GM12864 (cell line): Measurements from ENCODE around the gene TRAPPC11.

Source experiments
- DNase-seq: peaks from one replicate; pipeline ENCODE4 v3.0.0-alpha.2; 2011; ENCODE audit warnings: low read depth
- H3K4me3 ChIP-seq: 2 replicates; pipeline ENCODE4 v1.5.1; 2011; ENCODE audit warnings: mild to moderate bottlenecking, low read depth, low read length, control low read depth
- CTCF ChIP-seq: IDR thresholded peaks from 2 replicates; pipeline ENCODE4 v1.5.1; 2011; ENCODE audit warnings: low read depth, mild to moderate bottlenecking, moderate library complexity, low read length, control low read depth, inconsistent platforms; ENCODE audit errors: missing control alignments

The TRAPPC11 gene

DNA sequence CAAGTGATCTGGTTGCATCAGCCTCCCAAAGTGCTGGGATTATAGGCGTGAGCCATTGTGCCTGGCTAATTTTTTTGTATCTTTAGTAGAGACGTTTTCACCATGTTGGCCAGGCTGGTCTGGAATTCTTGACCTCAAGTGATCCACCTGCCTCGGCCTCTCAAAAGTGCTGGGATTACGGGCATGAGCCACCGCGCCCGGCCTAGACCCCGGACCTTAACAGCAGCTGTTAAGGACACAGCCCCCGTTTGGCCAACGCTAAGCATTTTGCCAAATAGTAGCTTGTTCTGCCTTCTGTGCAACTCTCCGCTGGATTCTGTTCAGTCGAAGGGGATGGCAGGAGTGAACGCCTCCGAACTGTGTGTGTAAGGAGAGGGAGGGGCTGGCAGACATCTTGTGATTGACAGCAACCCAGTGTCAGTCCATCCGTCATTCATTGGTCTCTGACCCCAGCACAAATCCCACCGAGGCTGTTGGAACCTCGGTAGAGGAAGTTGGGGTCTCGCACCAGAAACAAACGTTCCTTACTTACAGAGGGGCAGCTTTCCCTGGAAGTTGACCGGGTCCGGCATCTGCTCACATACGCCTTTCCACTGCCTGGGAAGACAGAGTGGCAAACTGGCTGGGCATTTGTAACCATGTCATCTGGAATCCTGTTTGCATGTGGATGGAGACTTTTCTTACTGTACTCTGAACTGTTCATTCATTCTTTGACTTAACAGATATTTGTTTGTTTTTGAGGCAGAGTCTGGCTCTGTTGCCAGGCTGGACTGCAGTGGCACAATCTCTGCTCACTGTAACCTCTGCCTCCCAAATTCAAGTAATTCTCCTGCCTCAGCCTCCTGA, 69.4 kb downstream of the TRAPPC11 start:
- no peak overlapping the region for H3K4me3 ChIP-seq
- DNase-seq, result no peak
- no peak for TF ChIP-seq CTCF

DNA sequence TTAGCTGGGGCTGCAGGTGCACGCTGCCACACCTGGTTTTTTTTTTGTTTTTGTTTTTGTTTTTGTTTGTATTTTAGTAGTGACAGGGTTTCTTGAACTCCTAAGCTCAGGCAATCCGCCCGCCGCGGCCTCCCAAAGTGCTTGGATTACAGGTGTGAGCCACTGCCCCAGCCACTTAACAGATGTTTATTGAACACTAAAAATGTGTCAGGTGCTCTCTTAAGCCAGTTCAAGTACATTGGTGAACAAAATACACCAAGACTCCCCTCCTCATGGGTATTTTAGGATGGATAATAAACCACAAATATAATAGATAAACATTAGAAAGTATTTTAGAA, 69.9 kb downstream of the TRAPPC11 start:
- no peak for TF ChIP-seq CTCF
- H3K4me3 ChIP-seq, result no peak overlapping the region
- DNase-seq, result no peak

- DNase-seq, result no peak
- TF ChIP-seq CTCF, result no peak
- no peak overlapping the region for H3K4me3 ChIP-seq
Measured at GRCh38 chr4:183729430-183730328, 70.6 kb downstream of the TRAPPC11 start.

DNA sequence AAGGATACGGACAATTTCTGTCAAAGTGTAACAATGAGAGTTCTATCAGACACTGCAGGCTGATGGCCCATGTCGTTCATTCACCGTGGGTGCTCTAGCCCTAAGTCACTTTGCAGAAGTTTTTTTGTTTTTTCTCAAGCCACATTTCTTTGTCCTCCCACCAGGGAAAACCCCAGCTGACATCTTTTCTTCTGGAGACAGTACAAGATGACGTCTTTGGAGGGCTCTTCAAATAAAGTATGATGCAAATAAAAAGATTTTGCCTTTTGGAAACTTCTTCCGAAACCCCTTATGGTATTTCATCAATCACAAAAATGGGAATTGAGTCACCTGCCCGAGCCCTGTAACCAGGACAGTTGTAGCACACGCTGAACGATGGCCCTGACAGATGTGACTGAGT, 73.2 kb downstream of the TRAPPC11 start:
- no peak for DNase-seq
- no peak overlapping the region for H3K4me3 ChIP-seq
- no peak for TF ChIP-seq CTCF

GRCh38 chr4:183733181-183733580, 74.1 kb downstream of the TRAPPC11 start:
- no peak for TF ChIP-seq CTCF
- no peak for DNase-seq
- H3K4me3 ChIP-seq, result no peak overlapping the region

GRCh38 chr4:183738081-183738673, 79.1 kb downstream of the TRAPPC11 start:
- no peak overlapping the region for H3K4me3 ChIP-seq
- DNase-seq, result no peak
- no peak for TF ChIP-seq CTCF
